GM23338 (cell line): Measurements from ENCODE around the gene M1AP. TPM values are rescaled to one million over a fixed set of nuclear protein-coding genes. Genes with fewer than 3 reads are reported as not detected.

ENCODE experiments used
- ATAC-seq: fragments of 200-7000 bp; cut with Tn5 transposase; 3 replicates; pipeline ENCODE4 v1.9.1; 2020
- DNase-seq: peaks from one replicate; pipeline ENCODE4 v3.0.0-alpha.2; 2015; ENCODE audit warnings: low spot score
- H2AFZ ChIP-seq: fragments of 200-600 bp; sonication (generic); 2 replicates; pipeline ENCODE4 v1.8.0; 2016; ENCODE audit warnings: antibody characterized with exemption, mild to moderate bottlenecking, moderate library complexity
- H3F3A ChIP-seq: fragments of 200-600 bp; sonication (generic); replicated peaks from 2 replicates; pipeline ENCODE4 v1.8.0; 2017; ENCODE audit warnings: antibody characterized with exemption, mixed run types, low read depth
- H3K27ac ChIP-seq: fragments of 200-600 bp; sonication (generic); 2 replicates; pipeline ENCODE4 v1.6.1; 2016; ENCODE audit warnings: low read depth
- H3K27me3 ChIP-seq: fragments of 200-600 bp; sonication (generic); 2 replicates; pipeline ENCODE4 v1.8.0; 2016; ENCODE audit warnings: mild to moderate bottlenecking, mixed run types, moderate library complexity; ENCODE audit not compliant: insufficient read depth
- H3K36me3 ChIP-seq: fragments of 200-600 bp; sonication (generic); 2 replicates; pipeline ENCODE4 v1.8.0; 2016; ENCODE audit warnings: mild to moderate bottlenecking; ENCODE audit not compliant: insufficient read depth
- H3K4me1 ChIP-seq: fragments of 200-600 bp; sonication (generic); 2 replicates; pipeline ENCODE4 v1.8.0; 2016; ENCODE audit warnings: mild to moderate bottlenecking, moderate library complexity; ENCODE audit not compliant: insufficient read depth
- H3K4me2 ChIP-seq: fragments of 200-600 bp; sonication (generic); 2 replicates; pipeline ENCODE4 v1.7.1; 2017; ENCODE audit warnings: mixed run types
- H3K4me3 ChIP-seq: fragments of 200-600 bp; sonication (generic); 2 replicates; pipeline ENCODE4 v1.6.1; 2016; ENCODE audit warnings: mixed run types
- H3K79me2 ChIP-seq: fragments of 200-600 bp; sonication (generic); replicated peaks from 2 replicates; pipeline ENCODE4 v1.8.0; 2017; ENCODE audit warnings: mild to moderate bottlenecking; ENCODE audit not compliant: insufficient read depth
- H3K9me2 ChIP-seq: fragments of 200-600 bp; sonication (generic); 2 replicates; pipeline ENCODE4 v1.8.0; 2017; ENCODE audit not compliant: insufficient read depth
- H4K20me1 ChIP-seq: fragments of 200-600 bp; sonication (generic); replicated peaks from 2 replicates; pipeline ENCODE4 v1.8.0; 2017; ENCODE audit warnings: mild to moderate bottlenecking; ENCODE audit not compliant: insufficient read depth
- H3K27ac Mint-ChIP-seq: 2 replicates; pipeline ENCODE4 v1.8.0; 2020; ENCODE audit warnings: inconsistent platforms, mild to moderate bottlenecking, moderate library complexity, mixed read lengths
- H3K27me3 Mint-ChIP-seq: 3 replicates; pipeline ENCODE4 v1.8.0; 2022; ENCODE audit warnings: low read depth, mild to moderate bottlenecking, moderate library complexity, mixed read lengths, inconsistent platforms; ENCODE audit not compliant: insufficient read depth, poor library complexity
- H3K36me3 Mint-ChIP-seq: 3 replicates; pipeline ENCODE4 v1.8.0; 2021; ENCODE audit warnings: low read depth, mild to moderate bottlenecking, inconsistent platforms, moderate library complexity, mixed read lengths
- H3K4me1 Mint-ChIP-seq: 3 replicates; pipeline ENCODE4 v1.8.0; 2020; ENCODE audit warnings: mild to moderate bottlenecking, inconsistent platforms, mixed read lengths
- H3K4me3 Mint-ChIP-seq: 3 replicates; pipeline ENCODE4 v1.8.0; 2021; ENCODE audit warnings: moderate library complexity, mild to moderate bottlenecking, inconsistent platforms, mixed read lengths
- H3K9me3 Mint-ChIP-seq: 3 replicates; pipeline ENCODE4 v1.8.0; 2020; ENCODE audit warnings: moderate library complexity, mild to moderate bottlenecking, inconsistent platforms, mixed read lengths
- CREB1 ChIP-seq: fragments of 250-450 bp; sonication (Bioruptor Pico); IDR thresholded peaks from 2 replicates; pipeline ENCODE4 v1.5.0; 2020; ENCODE audit warnings: low read depth, mild to moderate bottlenecking, moderate library complexity
- CTCF ChIP-seq, 2 experiments: fragments of 200-600 bp in 1 of 2; sonication (generic) in 1 of 2; conservative IDR thresholded peaks; 2 replicates each; pipeline versions ENCODE4 v1.5.1 to v1.6.1; 2016 to 2017; ENCODE audit warnings: antibody characterized with exemption in 2 of 2, low read depth in 2 of 2, mild to moderate bottlenecking in 2 of 2, moderate library complexity in 1 of 2
- EZH2 ChIP-seq: fragments of 200-600 bp; sonication (generic); IDR thresholded peaks from one replicate; pipeline ENCODE4 v1.8.0; 2017; ENCODE audit warnings: antibody characterized with exemption, mild to moderate bottlenecking, low read depth; ENCODE audit not compliant: unreplicated experiment
- POLR2AphosphoS5 ChIP-seq: IDR thresholded peaks from 2 replicates; pipeline ENCODE4 v1.6.1; 2016; ENCODE audit warnings: antibody characterized with exemption, low read depth
- REST ChIP-seq: IDR thresholded peaks from one replicate; pipeline ENCODE4 v1.6.1; 2018; ENCODE audit warnings: antibody characterized with exemption; ENCODE audit not compliant: unreplicated experiment
- ZNF462 ChIP-seq: fragments of 250-450 bp; sonication (Bioruptor Pico); IDR thresholded peaks from 2 replicates; pipeline ENCODE4 v1.5.0; 2020; ENCODE audit warnings: mild to moderate bottlenecking, moderate library complexity
- polyA plus RNA-seq: library from polyadenylated mRNA; unstranded; fragments of >200 nt; fragmentation: Nextera tagmentation; extraction: Ambion mirVana; gene quantifications from 2 replicates; pipeline ENCODE4 v1.2.1, GENCODE V29; 2016
- total RNA-seq: library from RNA; depleted of rRNA; stranded (reverse); fragments of >200 nt; shearing (Covaris generic); gene quantifications from 2 replicates; pipeline ENCODE4 v1.2.3, GENCODE V29; 2014

Gene M1AP
- total and polyA plus RNA-seq, 2 experiments from 2014 or later = 5.1 to 12.1 TPM

- no peak for TF ChIP-seq ZNF462 (CRISPR knock-in tag)
- TF ChIP-seq CTCF (conservative IDR thresholded peaks at IDR 0.05; ENCODE audit: low read depth in 2 of 2) = no peak
- no peak for TF ChIP-seq EZH2
These were observed 97.9 kb downstream of the M1AP start (continued) for GRCh38 chr2:74550231-74550630.

GRCh38 chr2:74548900-74549826 lies 99.0 kb downstream of the M1AP start:
- ATAC-seq = peak; percentile 67
- Mint-ChIP-seq H3K9me3 (peaks cover 3% of the 10 kb centered on the region; the same call in 1 of the 3 replicates), H3K36me3 (peaks cover 6% of the 10 kb centered on the region; the same call in 1 of the 3 replicates), H3K4me3 (peak overlapping the region; percentile 82), H3K27me3 (peaks cover 60% of the 10 kb centered on the region), H3K27ac (no peak overlapping the region), H3K4me1 (peaks cover 26% of the 10 kb centered on the region)
- peaks cover 22% of the 10 kb centered on the region for H3K4me1 ChIP-seq
- H3K4me2 ChIP-seq = peak overlapping the region; percentile 87
- peaks cover 9% of the 10 kb centered on the region for H3F3A ChIP-seq
- no peaks in the 10 kb centered on the region for H3K36me3 ChIP-seq
- H2AFZ ChIP-seq = peak overlapping the region; percentile 99
- peaks cover 91% of the 10 kb centered on the region for H3K27me3 ChIP-seq
- peak; percentile 88 for DNase-seq
- no peaks in the 10 kb centered on the region for H3K9me2 ChIP-seq
- H3K4me3 ChIP-seq = peak overlapping the region; percentile 84
- TF ChIP-seq EZH2 = peak; percentile 2
- TF ChIP-seq REST = no peak
- TF ChIP-seq POLR2AphosphoS5 = peak; percentile 66; the same call in 1 of the 2 replicates
- 0 out of 2 replicates have a peak, but pooled peaks have one; percentile 30 for TF ChIP-seq CREB1 (CRISPR knock-in tag)
- H4K20me1 ChIP-seq = peaks cover 4% of the 10 kb centered on the region; the same call in 1 of the 2 replicates
- peaks cover 5% of the 10 kb centered on the region; the same call in 1 of the 2 replicates for H3K79me2 ChIP-seq
- no peak overlapping the region for H3K27ac ChIP-seq
